Breast epithelium (tissue), 4 donors: Measurements from ENCODE around the gene KRT34. TPM values are rescaled to one million over a fixed set of nuclear protein-coding genes. Genes with fewer than 3 reads are reported as not detected.
"Not testable (repeated sequence)": the region's sequence is repeated elsewhere in the genome, so short reads cannot be mapped to it uniquely, and the experiment has no call there.

Experiments
- DNase-seq, 2 donors: peaks; one replicate each; pipeline ENCODE4 v3.0.0-alpha.2; 2019; ENCODE audit warnings: low spot score in 2 of 2
- H3K27ac ChIP-seq, 2 donors: fragments of 200-600 bp; sonication (generic) in 1 of 2; one replicate each; pipeline ENCODE4 v1.5.1; 2016 to 2019; ENCODE audit warnings: mild to moderate bottlenecking in 1 of 2
- H3K27me3 ChIP-seq, 2 donors: fragments of 200-600 bp; sonication (generic) in 1 of 2; one replicate each; pipeline versions ENCODE4 v1.5.1 to v1.6.0; 2017 to 2019; ENCODE audit warnings: control low read depth in 1 of 2, mild to moderate bottlenecking in 1 of 2
- H3K36me3 ChIP-seq: fragments of 200-600 bp; one replicate; pipeline ENCODE4 v1.5.1; 2019
- H3K4me1 ChIP-seq, 2 donors: fragments of 200-600 bp; sonication (generic); one replicate each; pipeline ENCODE4 v1.5.1; 2016 to 2019; ENCODE audit warnings: control low read depth in 1 of 2
- H3K4me3 ChIP-seq, 3 donors: fragments of 200-600 bp; sonication (generic); 1 replicate in 2 of 3; 2 replicates in 1 of 3; pipeline ENCODE4 v1.5.1; 2016 to 2019; ENCODE audit warnings: mild to moderate bottlenecking in 3 of 3, moderate library complexity in 2 of 3
- H3K9me3 ChIP-seq, 2 donors: fragments of 200-600 bp; sonication (generic) in 1 of 2; one replicate each; pipeline ENCODE4 v1.5.1; 2016 to 2019; ENCODE audit warnings: control low read depth in 1 of 2
- POLR2A ChIP-seq: fragments of 450-650 bp; IDR thresholded peaks from one replicate; pipeline ENCODE4 v1.6.1; 2016; ENCODE audit warnings: antibody characterized with exemption, mild to moderate bottlenecking, moderate library complexity
- POLR2AphosphoS5 ChIP-seq, 3 donors: sonication (generic); formaldehyde crosslinking; IDR thresholded peaks; one replicate each; pipeline ENCODE4 v1.6.1; 2017; ENCODE audit warnings: antibody characterized with exemption in 3 of 3
- intact Hi-C: fragments of 100-400 bp; cut with DNase I; formaldehyde crosslinking; loops from one replicate; pipeline ENCODE4 v1.15.1; 2023; ENCODE audit warnings: low total_unique reads
- total RNA-seq, 3 donors: library from RNA; depleted of rRNA; stranded (reverse); fragments of >200 nt; gene quantifications; one replicate each; pipeline ENCODE4 v1.1.0, GENCODE V29; 2016
- TF ChIP-seq, protein P1 (sequence below), 3 donors: fragments of 450-650 bp; IDR thresholded peaks; one replicate each; pipeline ENCODE4 v1.5.1; 2016 to 2017; ENCODE audit warnings: antibody characterized with exemption in 3 of 3, mild to moderate bottlenecking in 3 of 3, moderate library complexity in 3 of 3

The KRT34 gene
- not detected for total RNA-seq

DNA sequence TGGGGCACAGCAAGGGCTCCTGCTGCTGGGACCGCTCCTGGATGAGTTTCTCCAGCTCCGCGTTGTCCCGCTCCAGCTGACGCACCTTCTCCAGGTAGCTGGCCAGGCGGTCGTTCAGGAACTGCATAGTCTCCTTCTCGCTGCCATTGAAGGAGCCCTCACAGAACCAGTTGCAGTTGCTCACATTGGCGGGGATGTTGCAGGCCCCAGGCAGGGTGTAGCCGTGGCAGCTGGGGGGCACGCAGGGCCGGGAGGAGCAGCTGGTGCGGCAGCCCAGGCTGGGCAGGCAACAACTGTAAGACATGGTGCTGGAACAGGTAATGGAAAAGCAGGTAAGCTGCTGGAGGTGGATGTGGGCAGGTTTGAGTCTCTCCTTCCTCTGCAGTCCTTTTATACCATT is at the start of gene KRT34:
KRT34 (minus strand) TSS at position 364 of the 400 bp plus-strand sequence; CDS start at position 304, 60 bp downstream.
- H3K36me3 ChIP-seq, H3K27ac ChIP-seq, H3K9me3 ChIP-seq, DNase-seq, H3K4me1 ChIP-seq, intact Hi-C loops, H3K27me3 ChIP-seq, H3K4me3 ChIP-seq: not testable (repeated sequence)

DNA sequence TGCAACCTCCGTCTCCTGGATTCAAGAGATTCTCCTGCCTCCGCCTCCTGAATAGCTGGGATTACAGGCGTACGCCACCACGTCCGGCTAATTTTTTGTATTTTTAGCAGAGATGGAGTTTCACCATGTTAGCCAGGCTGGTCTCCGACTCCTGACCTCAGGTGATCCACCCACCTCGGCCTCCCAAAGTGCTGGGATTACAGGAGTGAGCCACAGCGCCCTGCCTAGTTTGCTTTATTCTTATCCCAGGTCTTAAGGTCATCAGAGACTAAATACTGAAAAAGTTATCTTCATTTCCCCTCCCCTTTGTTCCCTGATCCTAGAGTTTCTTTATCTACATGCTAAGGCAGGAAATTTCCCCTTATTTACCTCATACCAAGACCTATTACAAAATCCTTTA is 48.3 kb upstream of the KRT34 start:
- not testable (repeated sequence) for H3K4me1 ChIP-seq, DNase-seq, H3K9me3 ChIP-seq, H3K4me3 ChIP-seq, H3K36me3 ChIP-seq, H3K27ac ChIP-seq, H3K27me3 ChIP-seq
- intact Hi-C loops = loop anchor here (2.0 kb wide), 1 partner anchor 30 kb away; no protein-coding TSS in a partner anchor

DNA sequence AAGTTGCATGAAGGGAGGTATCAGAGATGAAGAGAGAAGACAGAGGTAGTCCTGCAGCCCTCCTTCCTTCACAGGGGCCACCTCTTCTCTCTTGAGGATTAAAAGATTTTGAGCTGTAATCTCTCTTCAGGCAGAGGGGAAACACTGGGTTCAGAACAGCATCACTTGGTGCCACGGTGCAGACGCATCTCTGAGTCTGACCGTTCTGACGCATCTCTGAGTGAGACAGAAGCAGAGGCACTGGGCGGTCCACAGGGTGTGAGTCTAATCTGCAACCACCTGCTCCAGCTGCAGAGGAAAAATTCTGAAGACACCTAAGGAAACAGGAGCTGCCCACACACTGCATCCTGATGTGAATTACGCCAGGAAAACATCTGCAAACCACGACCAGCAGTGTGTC is 47.6 kb upstream of the KRT34 start:
- H3K4me3 ChIP-seq = no peak overlapping the region
- no peaks in the 10 kb centered on the region for H3K4me1 ChIP-seq
- no peak overlapping the region for H3K27ac ChIP-seq
- intact Hi-C loops = loop anchor here (2.0 kb wide), 1 partner anchor 29 kb away; no protein-coding TSS in a partner anchor
- no peak for TF ChIP-seq POLR2A
- TF ChIP-seq, protein P1, sequence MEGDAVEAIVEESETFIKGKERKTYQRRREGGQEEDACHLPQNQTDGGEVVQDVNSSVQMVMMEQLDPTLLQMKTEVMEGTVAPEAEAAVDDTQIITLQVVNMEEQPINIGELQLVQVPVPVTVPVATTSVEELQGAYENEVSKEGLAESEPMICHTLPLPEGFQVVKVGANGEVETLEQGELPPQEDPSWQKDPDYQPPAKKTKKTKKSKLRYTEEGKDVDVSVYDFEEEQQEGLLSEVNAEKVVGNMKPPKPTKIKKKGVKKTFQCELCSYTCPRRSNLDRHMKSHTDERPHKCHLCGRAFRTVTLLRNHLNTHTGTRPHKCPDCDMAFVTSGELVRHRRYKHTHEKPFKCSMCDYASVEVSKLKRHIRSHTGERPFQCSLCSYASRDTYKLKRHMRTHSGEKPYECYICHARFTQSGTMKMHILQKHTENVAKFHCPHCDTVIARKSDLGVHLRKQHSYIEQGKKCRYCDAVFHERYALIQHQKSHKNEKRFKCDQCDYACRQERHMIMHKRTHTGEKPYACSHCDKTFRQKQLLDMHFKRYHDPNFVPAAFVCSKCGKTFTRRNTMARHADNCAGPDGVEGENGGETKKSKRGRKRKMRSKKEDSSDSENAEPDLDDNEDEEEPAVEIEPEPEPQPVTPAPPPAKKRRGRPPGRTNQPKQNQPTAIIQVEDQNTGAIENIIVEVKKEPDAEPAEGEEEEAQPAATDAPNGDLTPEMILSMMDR (IDR thresholded peaks at IDR 0.05) = no peak
- no peak for TF ChIP-seq POLR2AphosphoS5 (IDR thresholded peaks at IDR 0.05)
- no peaks in the 10 kb centered on the region for H3K27me3 ChIP-seq
- no peaks in the 10 kb centered on the region for H3K9me3 ChIP-seq
- DNase-seq = no peak
- H3K36me3 ChIP-seq = no peaks in the 10 kb centered on the region

DNA sequence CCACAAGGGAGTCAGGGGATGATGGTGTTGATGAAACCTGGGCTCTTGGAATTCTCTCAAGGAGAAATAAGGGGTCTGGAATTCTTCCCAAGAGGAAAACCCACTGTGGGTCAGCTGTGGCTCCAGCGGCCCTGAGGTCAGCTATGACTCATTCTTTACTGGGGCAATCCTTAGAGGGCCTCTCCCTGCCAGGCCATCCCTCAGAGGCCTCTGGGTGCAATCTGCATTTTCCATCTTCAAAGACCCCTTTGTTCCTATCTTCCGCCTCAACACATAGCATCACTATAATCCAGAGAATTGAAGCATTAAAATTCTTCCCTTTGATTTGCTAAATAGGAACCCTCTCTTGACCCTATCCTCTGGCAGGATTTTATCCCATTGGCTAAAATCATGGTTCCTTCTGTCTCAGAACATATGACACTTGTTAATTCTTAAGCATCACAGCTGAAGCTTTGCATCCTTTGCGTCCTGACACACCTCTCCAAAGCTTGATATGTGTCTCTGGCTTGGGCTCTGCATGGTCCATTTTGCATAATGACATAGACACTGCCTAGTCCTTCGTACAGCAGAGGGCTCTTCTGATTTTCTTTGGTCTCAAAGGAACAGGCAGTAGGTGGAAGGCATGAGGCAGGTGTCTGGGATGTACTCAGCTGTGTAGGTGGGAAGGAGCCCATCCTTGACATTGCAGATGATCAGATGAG is 46.6 kb upstream of the KRT34 start:
- intact Hi-C loops = no loop called here
- DNase-seq = no peak

DNA sequence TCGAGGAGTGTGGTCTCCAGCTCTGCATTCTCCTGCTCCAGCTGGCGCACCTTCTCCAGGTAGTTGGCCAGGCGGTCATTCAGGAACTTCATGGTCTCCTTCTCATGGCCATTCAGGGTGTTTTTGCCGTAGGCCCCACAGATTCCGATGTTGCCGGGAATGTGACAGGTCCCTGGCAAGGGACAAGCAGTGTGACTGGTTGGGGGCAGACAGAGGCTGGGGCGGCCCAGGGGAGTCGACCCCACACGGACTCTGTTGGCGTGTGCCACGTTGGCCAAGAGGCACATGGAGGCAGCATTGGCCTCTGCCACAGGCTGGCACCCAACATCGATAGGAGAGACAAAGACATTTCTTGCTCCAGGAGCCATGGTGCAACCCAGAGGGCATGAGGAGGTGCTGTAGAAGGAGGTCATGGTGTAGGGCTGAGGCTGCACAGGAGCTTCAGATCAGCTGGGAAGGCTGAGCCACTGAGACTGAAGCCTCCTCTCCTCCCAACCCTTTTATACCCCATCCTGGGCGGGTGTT is 42.1 kb upstream of the KRT34 start, which contains the start of gene KRT37:
KRT37 (minus strand) TSS at position 475 of the 525 bp plus-strand sequence; CDS start at position 413, 62 bp downstream.
- intact Hi-C loops = no loop called here

More for the DNA sequence above, 46.6 kb upstream of the KRT34 start:
- TF ChIP-seq POLR2A (no peak), POLR2AphosphoS5 (IDR thresholded peaks at IDR 0.05) (no peak)
- TF ChIP-seq, protein P1 (IDR thresholded peaks at IDR 0.05) = no peak
- Histone ChIP-seq H3K4me3 (no peak overlapping the region), H3K36me3 (no peaks in the 10 kb centered on the region), H3K27me3 (no peaks in the 10 kb centered on the region), H3K27ac (no peak overlapping the region), H3K4me1 (no peaks in the 10 kb centered on the region), H3K9me3 (no peaks in the 10 kb centered on the region)

DNA sequence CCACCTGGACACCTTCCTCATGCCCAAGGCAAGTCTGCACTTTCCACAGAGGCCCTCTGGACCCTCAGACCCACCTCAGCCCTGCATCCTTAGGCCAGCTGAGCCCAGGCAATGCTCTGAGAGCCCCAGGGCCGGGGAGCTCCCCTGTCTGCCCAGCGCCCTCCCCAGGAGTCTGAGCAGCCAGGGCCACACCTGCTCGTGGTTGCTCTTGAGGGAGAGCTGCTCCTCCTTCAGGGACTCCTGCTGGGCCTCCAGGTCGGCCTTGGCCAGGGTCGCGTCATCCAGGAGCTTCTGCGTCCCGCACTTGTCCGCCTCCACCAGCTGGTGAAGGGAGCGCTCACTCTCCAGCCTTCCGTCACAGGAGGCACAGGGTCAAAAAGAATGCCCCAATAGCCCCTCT is 40.5 kb upstream of the KRT34 start:
- DNase-seq, H3K4me3 ChIP-seq, H3K27ac ChIP-seq, H3K9me3 ChIP-seq, intact Hi-C loops, H3K36me3 ChIP-seq, H3K27me3 ChIP-seq, H3K4me1 ChIP-seq: not testable (repeated sequence)

More for the DNA sequence above, 42.1 kb upstream of the KRT34 start, which contains the start of gene KRT37:
- peaks cover 0 to 5% of the 10 kb centered on the region in 2 donors for H3K4me1 ChIP-seq
- H3K9me3 ChIP-seq = no peaks in the 10 kb centered on the region
- no peaks in the 10 kb centered on the region for H3K27me3 ChIP-seq
- TF ChIP-seq, protein P1 (IDR thresholded peaks at IDR 0.05) = no peak
- TF ChIP-seq POLR2AphosphoS5 (IDR thresholded peaks at IDR 0.05) (no peak), POLR2A (no peak)
- H3K36me3 ChIP-seq = no peaks in the 10 kb centered on the region
- no peak within 1 kb of the TSS for H3K4me3 ChIP-seq
- no peak for DNase-seq
- no peak within 1 kb of the TSS for H3K27ac ChIP-seq
